NCI-H2029 (cell line): ENCODE measurements around the gene HPS5.

Experiments used
- DNase-seq: peaks from one replicate; lab custom pipeline; 2025; lab: John Stamatoyannopoulos, UW

The HPS5 gene

GRCh38 chr11:18320617-18321016 is 1.3 kb downstream of the HPS5 start:
- no peak for DNase-seq

- no peak for DNase-seq
Observed at GRCh38 chr11:18319914-18320313, 2.0 kb downstream of the HPS5 start.

- DNase-seq, result no peak
Observed at GRCh38 chr11:18317551-18317950, 4.4 kb downstream of the HPS5 start.

DNA sequence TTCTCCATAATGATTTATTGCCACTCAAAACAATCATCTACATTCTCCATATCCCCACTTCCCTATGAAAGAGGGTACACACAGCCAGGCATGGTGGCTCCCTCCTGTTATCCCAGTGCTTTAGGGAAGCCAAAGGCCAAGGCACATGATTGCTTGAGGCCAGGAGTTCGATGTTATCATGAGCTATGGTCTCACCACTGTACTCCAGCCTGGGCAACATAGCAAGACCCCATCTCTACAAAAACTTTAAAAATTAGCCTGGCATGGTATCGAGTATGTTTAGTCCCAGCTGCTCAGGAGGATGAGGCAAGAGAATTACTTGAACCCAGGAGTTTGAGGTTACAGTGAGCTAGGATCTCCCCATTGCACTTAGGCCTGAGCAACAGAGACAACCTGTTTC is 6.0 kb downstream of the HPS5 start:
- DNase-seq, result no peak

DNA sequence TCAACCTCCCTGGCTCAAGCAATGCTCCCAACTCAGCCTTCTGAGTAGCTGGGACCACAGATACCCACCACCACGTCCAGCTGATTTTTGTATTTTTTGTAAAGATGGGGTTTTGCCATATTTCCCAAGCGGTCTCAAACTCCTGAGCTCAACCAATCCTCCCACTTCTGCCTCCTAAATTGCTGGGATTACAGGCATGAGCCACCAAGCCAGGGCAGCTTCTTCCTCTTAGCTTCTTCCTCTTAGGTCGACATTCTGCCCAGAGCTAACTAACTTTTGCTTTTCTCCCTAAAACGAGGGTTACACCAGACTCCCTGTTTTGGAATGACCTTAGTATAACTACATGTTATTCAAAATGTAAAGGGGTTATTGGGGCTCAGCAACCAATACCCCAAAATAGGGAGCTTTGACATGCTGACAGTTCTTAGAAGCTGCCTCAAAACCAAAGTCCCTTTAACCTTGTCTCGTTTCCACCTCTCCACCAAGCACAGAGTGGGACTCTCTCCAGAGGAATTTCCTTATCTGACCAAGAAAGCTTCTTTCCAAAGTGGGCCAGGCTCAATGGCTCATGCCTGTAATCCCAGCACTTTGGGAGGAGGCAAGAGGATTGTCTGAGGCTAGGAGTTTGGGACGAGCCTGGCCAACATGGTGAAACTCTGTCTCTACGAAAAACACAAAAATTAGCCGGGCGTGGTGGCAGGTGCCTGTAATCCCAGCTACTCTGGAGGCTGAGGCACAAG is 7.0 kb downstream of the HPS5 start:
- DNase-seq, result no peak

DNA sequence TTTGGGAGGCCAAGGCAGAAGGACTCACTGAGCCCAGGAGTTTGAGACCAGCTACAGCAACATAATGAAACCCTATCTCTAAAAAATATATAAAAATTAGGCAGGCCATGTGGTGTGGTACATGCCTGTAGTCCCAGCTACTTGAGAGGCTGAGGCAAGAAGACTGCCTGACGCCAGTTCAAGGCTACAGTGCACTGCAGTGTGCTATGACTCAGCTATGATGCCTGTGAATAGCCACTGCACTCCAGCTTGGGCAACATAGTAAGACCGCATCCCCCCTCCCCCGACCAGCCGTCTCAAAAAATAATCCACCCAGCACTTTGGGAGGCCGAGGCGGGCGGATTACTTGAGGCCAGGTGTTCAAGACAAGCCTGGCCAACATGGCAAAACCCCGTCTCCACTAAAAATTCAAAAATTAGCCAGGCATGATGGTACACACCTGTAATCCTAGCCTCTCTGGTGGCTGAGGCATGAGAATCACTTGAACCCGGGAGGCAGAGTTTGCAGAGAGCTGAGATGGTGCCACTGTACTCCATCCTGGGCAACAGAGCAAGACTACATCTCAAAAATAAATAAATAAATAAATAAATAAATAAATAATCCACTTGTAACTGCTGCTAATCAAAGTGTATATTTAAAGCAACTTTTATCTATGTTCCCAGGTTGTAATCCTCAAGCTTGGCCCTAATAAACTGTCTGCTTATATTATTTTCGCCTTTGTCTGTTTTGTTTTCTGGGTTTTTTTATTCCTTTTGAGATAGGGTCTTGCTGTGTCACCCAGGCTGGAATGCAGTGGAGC is 7.8 kb downstream of the HPS5 start:
- DNase-seq, result no peak

GRCh38 chr11:18312663-18313420 is 9.1 kb downstream of the HPS5 start:
- no peak for DNase-seq

DNA sequence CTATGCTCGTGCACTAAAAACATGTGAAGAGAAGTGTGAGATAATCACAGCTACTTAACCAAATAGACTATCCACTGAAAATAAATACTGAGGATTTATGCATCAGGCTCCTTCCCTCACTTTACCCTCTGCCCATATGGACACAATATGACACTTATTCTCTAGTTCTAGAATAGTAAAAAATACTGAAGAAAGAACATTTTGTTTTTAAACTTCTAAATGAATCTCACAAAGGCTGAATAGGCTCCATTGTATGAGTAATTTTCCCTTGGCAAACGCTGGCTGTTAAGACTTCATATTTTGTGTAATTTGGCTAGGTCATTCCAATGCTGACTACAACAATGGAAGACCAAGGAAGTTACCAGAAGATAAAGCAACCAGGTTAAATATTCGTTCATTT is 9.9 kb downstream of the HPS5 start:
- DNase-seq, result no peak

DNA sequence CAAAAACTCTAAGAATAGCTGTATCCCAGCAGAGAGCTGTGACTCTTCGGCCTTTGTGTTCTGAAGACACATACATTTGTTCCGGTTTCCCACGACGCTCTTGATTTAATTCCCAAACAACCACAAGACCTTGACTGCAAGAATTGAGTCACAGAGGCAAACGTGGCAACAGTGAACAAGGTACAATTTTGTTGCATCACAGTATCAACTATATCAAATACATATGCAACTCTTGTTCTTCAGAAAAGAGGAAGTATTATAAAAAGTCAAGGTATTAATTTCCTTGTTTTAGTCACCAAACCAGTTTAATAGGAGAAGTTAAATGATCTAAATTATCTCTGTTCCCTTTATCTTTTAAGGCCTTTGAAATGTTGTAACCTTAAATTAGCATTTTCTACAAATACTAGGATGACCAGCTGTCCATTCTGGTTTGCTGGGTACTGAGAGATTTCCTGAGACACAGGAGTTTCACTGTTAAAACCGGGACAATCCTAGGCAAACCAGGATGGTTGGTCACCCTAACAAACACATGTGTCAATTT is 11.1 kb downstream of the HPS5 start:
- DNase-seq, result no peak

- no peak for DNase-seq
Observed at GRCh38 chr11:18309691-18310090, 12.2 kb downstream of the HPS5 start.

GRCh38 chr11:18308242-18308641 is 13.7 kb downstream of the HPS5 start:
- no peak for DNase-seq

DNA sequence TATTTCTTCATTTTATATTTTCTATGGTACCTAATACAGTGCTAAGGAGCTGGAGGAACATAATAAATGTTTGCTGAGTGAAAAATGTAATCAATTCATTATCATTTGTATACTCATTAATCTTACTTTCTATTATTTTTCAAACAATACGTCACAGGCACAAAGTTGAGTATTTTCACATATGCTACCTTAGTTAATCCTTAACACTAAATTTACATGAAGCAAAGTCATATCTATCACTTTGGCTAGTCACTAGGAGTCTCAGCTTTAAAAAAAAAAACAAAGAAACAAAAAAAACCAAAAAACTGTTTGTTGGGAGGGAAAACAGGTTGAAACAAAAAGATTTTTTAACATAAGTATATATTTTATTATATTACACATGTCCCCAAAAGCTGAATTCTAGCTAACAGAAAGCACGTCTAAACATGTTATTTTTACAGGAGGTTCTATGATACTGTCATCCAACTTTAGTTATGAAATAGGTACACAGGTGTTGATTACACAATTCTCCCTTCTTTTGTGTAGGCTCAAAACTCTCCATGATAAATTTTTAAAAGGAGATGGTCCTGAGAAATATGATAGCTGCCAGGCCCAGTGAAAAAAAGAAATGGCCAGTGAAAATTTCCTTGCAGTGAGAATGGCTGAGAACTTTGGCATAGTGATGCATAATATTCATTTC is 14.3 kb downstream of the HPS5 start:
- no peak for DNase-seq

DNA sequence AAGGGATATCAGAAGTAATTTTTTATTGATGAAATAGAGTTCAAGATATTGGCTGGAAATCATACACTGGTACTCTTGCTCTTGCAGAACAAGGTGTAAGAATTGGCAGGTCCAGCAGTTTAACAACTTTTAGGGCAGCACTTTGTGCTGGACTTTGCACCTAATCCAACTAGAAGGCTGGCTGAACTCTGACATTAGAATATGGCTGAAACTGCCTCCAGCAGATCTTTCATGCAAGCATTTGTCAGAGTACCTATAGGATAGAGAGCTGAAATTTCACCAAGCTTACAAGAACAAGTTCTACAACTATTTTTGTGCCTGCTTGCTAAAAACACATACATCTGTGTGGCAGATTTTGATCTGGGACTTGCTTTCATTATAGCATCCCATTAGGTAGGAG is 17.2 kb downstream of the HPS5 start:
- no peak for DNase-seq

DNA sequence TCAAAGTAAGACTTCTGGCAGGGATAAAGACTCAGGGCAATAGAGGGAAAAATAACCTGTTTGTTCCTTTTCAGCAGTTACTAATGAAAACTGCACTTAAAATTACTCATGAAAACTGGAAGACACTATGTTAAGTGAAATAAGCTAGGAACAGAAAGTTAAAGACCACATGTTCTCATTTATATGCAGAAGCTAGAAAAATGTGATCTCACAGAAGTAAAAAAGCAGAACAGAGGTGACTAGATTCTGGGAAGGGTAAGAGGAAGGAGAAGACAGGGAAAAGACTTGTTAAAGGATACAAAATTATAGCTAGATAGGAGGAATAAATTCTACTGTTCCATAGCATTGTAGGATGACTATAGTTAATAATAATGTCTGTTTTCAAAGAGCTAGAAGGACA is 22.2 kb downstream of the HPS5 start:
- DNase-seq, result no peak

- DNase-seq, result no peak
Observed at GRCh38 chr11:18295316-18295715, 26.6 kb downstream of the HPS5 start.

DNA sequence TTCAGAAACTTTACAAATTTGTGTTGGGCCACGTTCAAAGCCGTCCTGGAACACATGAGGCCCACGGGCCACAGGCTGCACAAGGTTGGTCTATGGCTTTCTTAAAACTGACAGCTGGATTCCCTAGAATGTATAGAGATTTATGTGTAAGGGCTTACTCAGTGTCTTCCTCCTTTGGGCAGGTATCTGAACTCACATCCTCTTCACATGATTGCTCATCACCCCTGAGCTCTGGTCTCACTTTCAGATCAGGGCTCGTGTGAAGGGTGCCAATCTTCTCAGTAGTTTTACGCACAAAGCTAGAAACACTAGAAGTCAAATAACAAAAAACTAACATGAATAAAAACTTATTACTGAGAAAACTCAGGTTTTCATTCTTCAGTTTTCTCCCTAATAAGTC is 27.1 kb downstream of the HPS5 start:
- no peak for DNase-seq

- no peak for DNase-seq
Observed at GRCh38 chr11:18288911-18289310, 33.0 kb downstream of the HPS5 start.

- DNase-seq, result no peak
Observed at GRCh38 chr11:18285841-18286240, 36.1 kb downstream of the HPS5 start.

DNA sequence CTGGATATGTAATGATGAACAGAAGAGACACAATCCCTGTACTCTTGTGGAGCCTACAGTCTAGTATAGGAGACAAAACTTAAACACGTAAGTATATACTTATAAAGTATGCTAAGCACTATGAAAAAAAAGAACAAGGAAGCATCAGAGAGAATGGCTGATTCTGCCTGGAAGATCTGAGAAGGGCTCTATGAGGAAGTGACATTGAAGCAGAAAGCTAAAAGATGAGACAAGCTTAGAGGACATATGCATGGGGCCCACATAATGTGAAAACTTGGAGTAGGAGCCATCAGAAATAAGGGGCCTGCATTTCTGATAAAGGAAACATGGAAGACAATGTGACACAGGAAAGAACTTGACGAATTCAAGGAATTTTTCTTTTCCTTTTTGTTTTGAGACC is 39.3 kb downstream of the HPS5 start:
- no peak for DNase-seq

DNA sequence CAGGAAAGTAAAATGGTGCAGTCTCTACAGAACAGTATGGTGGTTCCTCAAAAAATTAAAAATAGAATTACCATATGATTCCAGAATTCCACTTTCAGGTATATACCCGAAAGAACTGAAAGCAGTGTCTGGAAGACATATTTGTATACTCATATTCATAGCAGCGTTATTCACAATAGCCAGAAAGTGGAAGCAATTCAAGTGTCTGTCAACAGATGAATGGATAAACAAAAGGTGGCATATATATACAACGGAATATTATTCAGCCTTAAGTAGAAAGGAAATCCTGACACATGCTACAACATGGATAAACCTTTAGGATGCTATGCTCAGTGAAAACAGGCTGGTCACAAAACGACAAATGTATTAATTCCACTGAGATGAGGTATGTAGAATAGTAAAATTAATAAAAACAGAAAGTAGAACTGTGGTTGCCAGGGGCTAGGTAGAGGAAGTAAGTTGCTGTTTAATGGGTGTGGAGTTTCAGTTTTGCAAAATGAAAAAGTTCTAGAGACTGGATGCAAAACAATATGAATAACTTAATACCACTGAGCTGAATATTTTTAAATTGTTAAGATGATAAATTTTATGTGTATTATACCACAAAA is 41.4 kb downstream of the HPS5 start:
- no peak for DNase-seq

DNA sequence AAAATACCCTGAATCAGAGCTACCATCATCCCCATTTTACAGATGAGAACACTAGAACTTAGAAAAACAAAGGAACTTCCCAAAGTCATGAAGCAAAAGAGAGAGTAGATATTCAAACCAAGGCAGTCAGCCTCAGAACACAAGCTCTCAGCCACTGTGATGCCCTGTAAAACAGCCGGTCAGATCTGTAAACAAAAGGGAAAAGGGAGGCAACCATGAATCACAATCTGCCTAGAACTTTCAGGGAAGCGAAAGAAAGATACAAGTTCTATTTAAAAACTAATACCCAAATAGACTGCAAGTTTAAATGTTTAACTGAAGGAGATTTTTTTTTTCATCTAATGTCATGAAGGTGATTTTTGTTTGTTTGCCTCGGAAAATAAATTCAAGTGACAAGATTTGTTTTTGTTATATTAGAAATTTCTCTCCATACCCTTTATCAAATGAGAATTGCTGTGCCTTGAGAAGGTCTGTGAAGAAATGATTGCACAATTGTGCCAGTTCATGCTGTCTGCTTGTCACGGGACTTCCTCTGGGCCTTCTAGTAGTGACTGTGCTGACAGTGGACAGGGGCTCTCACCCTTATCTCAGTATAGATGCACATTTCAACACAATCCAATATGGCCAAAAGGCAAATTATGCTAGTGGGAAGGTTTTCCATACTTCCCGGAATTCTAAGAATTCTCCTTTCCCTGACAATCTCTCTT is 44.2 kb downstream of the HPS5 start:
- DNase-seq, result no peak
